HepG2 (cell line): Measurements from ENCODE around the gene IFITM10. TPM values are rescaled to one million over a fixed set of nuclear protein-coding genes. Genes with fewer than 3 reads are reported as not detected.

Source experiments
- AKNA ChIP-seq: sonication (generic); formaldehyde crosslinking; IDR thresholded peaks from 2 replicates; pipeline ENCODE4 v1.4.0; 2020; ENCODE audit warnings: missing genetic modification reagents, borderline replicate concordance
- BRCA1 ChIP-seq: sonication (generic); formaldehyde crosslinking; IDR thresholded peaks from 2 replicates; pipeline ENCODE4 v1.4.0; 2020; ENCODE audit warnings: missing genetic modification reagents
- CEBPZ ChIP-seq: IDR thresholded peaks from 2 replicates; pipeline ENCODE4 v1.6.1; 2012; ENCODE audit warnings: low read length, improper control_type of control experiment
- GZF1 ChIP-seq: sonication (generic); formaldehyde crosslinking; IDR thresholded peaks from 2 replicates; pipeline ENCODE4 v1.5.1; 2020; ENCODE audit warnings: mild to moderate bottlenecking, missing genetic modification reagents
- HMG20B ChIP-seq: conservative IDR thresholded peaks from 2 replicates; pipeline ENCODE4 v1.6.1; 2016; ENCODE audit warnings: missing genetic modification reagents, missing compliant biosample characterization
- HNRNPH1 ChIP-seq: fragments of 200-400 bp; formaldehyde crosslinking; optimal IDR thresholded peaks from 2 replicates; pipeline ENCODE3; 2017; ENCODE audit warnings: mild to moderate bottlenecking, low read depth, low read length
- JARID2 ChIP-seq: sonication (generic); formaldehyde crosslinking; IDR thresholded peaks from 2 replicates; pipeline ENCODE4 v1.8.1; 2023; ENCODE audit warnings: missing genetic modification reagents, inconsistent platforms; ENCODE audit not compliant: insufficient replicate concordance
- NFE2L2 ChIP-seq: fragments of 150-350 bp; IDR thresholded peaks from 2 replicates; pipeline ENCODE4 v1.6.1; 2014; ENCODE audit warnings: low read length
- ONECUT2 ChIP-seq: sonication (generic); formaldehyde crosslinking; IDR thresholded peaks from 2 replicates; pipeline ENCODE4 v1.4.0; 2020; ENCODE audit warnings: missing genetic modification reagents
- ZBTB21 ChIP-seq: sonication (generic); formaldehyde crosslinking; IDR thresholded peaks from 2 replicates; pipeline ENCODE4 v1.4.0; 2020; ENCODE audit warnings: missing genetic modification reagents
- ZBTB26 ChIP-seq: IDR thresholded peaks from 2 replicates; pipeline ENCODE4 v1.6.1; 2016; ENCODE audit warnings: missing compliant biosample characterization, missing genetic modification reagents, borderline replicate concordance
- ZFYVE20 ChIP-seq: sonication (generic); formaldehyde crosslinking; IDR thresholded peaks from 2 replicates; pipeline ENCODE4 v1.8.0; 2023; ENCODE audit warnings: low read depth, mild to moderate bottlenecking, moderate library complexity, missing genetic modification reagents, borderline replicate concordance
- ZGPAT ChIP-seq: IDR thresholded peaks from 2 replicates; pipeline ENCODE4 v1.6.1; 2016; ENCODE audit warnings: mild to moderate bottlenecking
- ZMAT3 ChIP-seq: sonication (generic); formaldehyde crosslinking; conservative IDR thresholded peaks from 2 replicates; pipeline ENCODE4 v1.7.0; 2021; ENCODE audit warnings: missing genetic modification reagents
- ZNF20 ChIP-seq: sonication (generic); formaldehyde crosslinking; IDR thresholded peaks from 2 replicates; pipeline ENCODE4 v1.4.0; 2020; ENCODE audit warnings: mild to moderate bottlenecking, moderate library complexity, missing genetic modification reagents
- ZNF652 ChIP-seq: IDR thresholded peaks from 2 replicates; pipeline ENCODE4 v1.6.1; 2016; ENCODE audit warnings: low read depth, borderline replicate concordance
- ZNF788 ChIP-seq: sonication (generic); formaldehyde crosslinking; IDR thresholded peaks from 2 replicates; pipeline ENCODE4 v1.5.0; 2020; ENCODE audit warnings: mild to moderate bottlenecking, missing genetic modification reagents, borderline replicate concordance
- polyA plus RNA-seq, 8 experiments: library from polyadenylated mRNA; depleted of rRNA in 3 of 8; stranded (reverse) in 7 of 8; unstranded in 1 of 8; fragments of >200 nt; fragmentation: Illumina TruSeq in 4 of 8; extraction: Trizol in 4 of 8; gene quantifications; 2 replicates each; pipeline versions ENCODE4 v1.2.1 to v1.2.3, GENCODE V29; 2011 to 2016; ENCODE audit warnings: low read depth in 4 of 8, missing spikeins in 1 of 8, mixed read lengths in 1 of 8; ENCODE audit not compliant: insufficient read depth in 1 of 8
- total RNA-seq, 5 experiments: library from RNA; depleted of rRNA; stranded (reverse); fragments of >200 nt; fragmentation: Illumina TruSeq; extraction: Trizol; gene quantifications; 2 replicates each; pipeline ENCODE4 v1.2.3, GENCODE V29; 2016; ENCODE audit warnings: low read depth in 1 of 5

IFITM10 gene
- total and polyA plus RNA-seq, 2 of the 13 experiments (the other 11 are each of a cell fraction or from before 2014, with no cell fraction given), result 0.09 to 0.13 TPM

GRCh38 chr11:1763796-1764661 is 13.6 kb upstream of the IFITM10 start, which contains the start of gene CTSD (continued):
- TF ChIP-seq CEBPZ (no peak), ZNF652 (CRISPR knock-in tag) (no peak), ZNF788 (CRISPR knock-in tag) (peak; percentile 43; the same call in 1 of the 2 replicates), ZGPAT (CRISPR knock-in tag) (no peak), GZF1 (no peak), ZNF20 (CRISPR knock-in tag) (no peak), BRCA1 (no peak), ZFYVE20 (no peak), NFE2L2 (no peak), ZBTB26 (CRISPR knock-in tag) (no peak), HNRNPH1 (no peak), ZBTB21 (no peak), AKNA (CRISPR knock-in tag) (no peak), JARID2 (CRISPR knock-in tag) (no peak), ONECUT2 (CRISPR knock-in tag) (no peak), HMG20B (CRISPR knock-in tag) (no peak), ZMAT3 (CRISPR knock-in tag) (no peak)
